Esophagus squamous epithelium (tissue), 5 donors: ENCODE measurements around the gene BMPR1B. TPM values are rescaled to one million over a fixed set of nuclear protein-coding genes. Genes with fewer than 3 reads are reported as not detected.
"Not testable (repeated sequence)": the region's sequence is repeated elsewhere in the genome, so short reads cannot be mapped to it uniquely, and the experiment has no call there.

Experiments
- DNase-seq: peaks from one replicate; lab custom pipeline; 2025; lab: John Stamatoyannopoulos, UW
- H3K27ac ChIP-seq, 4 donors: fragments of 200-600 bp; sonication (generic); one replicate each; pipeline ENCODE4 v1.5.1; 2016 to 2019; ENCODE audit warnings: mild to moderate bottlenecking in 1 of 4
- H3K27me3 ChIP-seq, 4 donors: fragments of 200-600 bp; sonication (generic); 1 replicate in 3 of 4; 2 replicates in 1 of 4; pipeline versions ENCODE4 v1.5.1 to v1.6.0; 2017 to 2021; ENCODE audit warnings: antibody characterized with exemption in 1 of 4
- H3K36me3 ChIP-seq, 3 donors: fragments of 200-600 bp; sonication (generic); one replicate each; pipeline ENCODE4 v1.5.1; 2016 to 2019
- H3K4me1 ChIP-seq, 3 donors: fragments of 200-600 bp; sonication (generic); one replicate each; pipeline ENCODE4 v1.5.1; 2017 to 2019
- H3K4me3 ChIP-seq, 4 donors: fragments of 200-600 bp; sonication (generic); 1 replicate in 3 of 4; 2 replicates in 1 of 4; pipeline ENCODE4 v1.5.1; 2016 to 2019; ENCODE audit warnings: mild to moderate bottlenecking in 2 of 4, moderate library complexity in 1 of 4
- H3K9me3 ChIP-seq, 3 donors: fragments of 200-600 bp; sonication (generic); one replicate each; pipeline ENCODE4 v1.5.1; 2016 to 2019
- POLR2A ChIP-seq, 4 donors: fragments of 450-650 bp; IDR thresholded peaks; one replicate each; pipeline ENCODE4 v1.6.1; 2017; ENCODE audit warnings: antibody characterized with exemption in 4 of 4, mild to moderate bottlenecking in 4 of 4, moderate library complexity in 3 of 4
- WGBS, 2 donors: methylation state at CpG; one replicate each; pipeline ENCODE4 v1.1.5; 2018; 5-methylcytosine and 5-hydroxymethylcytosine counted together
- intact Hi-C: fragments of 100-400 bp; cut with DNase I; formaldehyde crosslinking; loops from one replicate; pipeline ENCODE4 v1.15.0; 2022
- total RNA-seq, 4 donors: library from RNA; depleted of rRNA; stranded (reverse); fragments of >200 nt; gene quantifications; one replicate each; pipeline ENCODE4 v1.1.0, GENCODE V29; 2016
- TF ChIP-seq, protein P1 (sequence below), 6 experiments: fragments of 450-650 bp in 4 of 6; fragments of 200-600 bp in 2 of 6; sonication (generic) in 2 of 6; IDR thresholded peaks; one replicate each; pipeline ENCODE4 v1.5.1; 2016 to 2019; ENCODE audit warnings: antibody characterized with exemption in 6 of 6, mild to moderate bottlenecking in 4 of 6, moderate library complexity in 4 of 6
- donor health status: DM: yes; HTN: yes; CAD: no.

BMPR1B gene
- total RNA-seq, 4 donors from 2014 or later = 0.09 to 0.66 (median 0.38) TPM; not detected in 1

DNA sequence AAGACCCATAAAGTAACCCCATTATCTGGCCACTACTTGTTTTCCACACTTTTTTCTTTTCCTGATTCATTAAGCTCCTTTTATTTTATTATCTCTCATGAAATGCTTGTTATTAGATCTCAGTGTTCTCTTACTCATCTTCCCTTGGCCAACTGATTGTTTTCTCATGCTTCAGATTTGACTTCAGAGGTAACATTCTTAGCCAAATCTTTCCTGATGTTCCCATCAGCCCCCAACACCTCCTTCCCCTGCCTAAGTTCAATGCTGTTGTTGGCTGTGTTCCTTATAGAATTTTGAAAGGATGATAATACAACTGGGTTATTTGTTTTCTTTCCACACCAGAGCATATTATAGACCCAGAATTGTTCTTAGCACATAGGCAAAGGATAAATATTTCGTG is 75.6 kb downstream of the BMPR1B start:
- intact Hi-C loops = no loop called here
- no peaks in the 10 kb centered on the region for H3K9me3 ChIP-seq
- TF ChIP-seq, protein P1, sequence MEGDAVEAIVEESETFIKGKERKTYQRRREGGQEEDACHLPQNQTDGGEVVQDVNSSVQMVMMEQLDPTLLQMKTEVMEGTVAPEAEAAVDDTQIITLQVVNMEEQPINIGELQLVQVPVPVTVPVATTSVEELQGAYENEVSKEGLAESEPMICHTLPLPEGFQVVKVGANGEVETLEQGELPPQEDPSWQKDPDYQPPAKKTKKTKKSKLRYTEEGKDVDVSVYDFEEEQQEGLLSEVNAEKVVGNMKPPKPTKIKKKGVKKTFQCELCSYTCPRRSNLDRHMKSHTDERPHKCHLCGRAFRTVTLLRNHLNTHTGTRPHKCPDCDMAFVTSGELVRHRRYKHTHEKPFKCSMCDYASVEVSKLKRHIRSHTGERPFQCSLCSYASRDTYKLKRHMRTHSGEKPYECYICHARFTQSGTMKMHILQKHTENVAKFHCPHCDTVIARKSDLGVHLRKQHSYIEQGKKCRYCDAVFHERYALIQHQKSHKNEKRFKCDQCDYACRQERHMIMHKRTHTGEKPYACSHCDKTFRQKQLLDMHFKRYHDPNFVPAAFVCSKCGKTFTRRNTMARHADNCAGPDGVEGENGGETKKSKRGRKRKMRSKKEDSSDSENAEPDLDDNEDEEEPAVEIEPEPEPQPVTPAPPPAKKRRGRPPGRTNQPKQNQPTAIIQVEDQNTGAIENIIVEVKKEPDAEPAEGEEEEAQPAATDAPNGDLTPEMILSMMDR (IDR thresholded peaks at IDR 0.05) = no peak
- no peak for TF ChIP-seq POLR2A (IDR thresholded peaks at IDR 0.05)
- no peaks in the 10 kb centered on the region for H3K36me3 ChIP-seq
- no peak for DNase-seq
- no peak overlapping the region for H3K4me3 ChIP-seq
- H3K27ac ChIP-seq = no peak overlapping the region
- WGBS, 2 donors = 54 to 69% methylated on average over 1 of the region's 1 CpG
- peaks cover 0 to 11% (median 0%) of the 10 kb centered on the region in 3 donors for H3K4me1 ChIP-seq
- no peaks in the 10 kb centered on the region for H3K27me3 ChIP-seq

DNA sequence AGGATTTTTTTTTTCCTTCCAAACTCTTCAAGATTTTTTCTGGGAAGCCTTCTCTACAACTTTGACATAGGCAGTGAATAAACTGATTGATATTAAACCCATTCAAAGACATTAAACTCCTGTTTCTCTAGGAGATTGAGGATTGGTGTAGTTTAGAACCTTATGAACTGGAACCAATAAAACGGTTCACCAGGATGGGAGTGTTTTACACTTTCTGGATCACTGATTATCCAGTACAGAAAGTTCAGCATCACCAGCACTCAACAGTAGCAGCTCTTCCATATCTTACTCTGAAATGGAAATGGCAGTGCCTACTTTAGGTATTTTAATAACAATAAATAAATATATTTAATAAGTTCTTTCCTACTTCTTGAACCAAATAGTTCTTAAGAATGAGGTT is 76.7 kb downstream of the BMPR1B start:
- DNase-seq = no peak
- H3K27ac ChIP-seq = no peak overlapping the region
- no peaks in the 10 kb centered on the region for H3K27me3 ChIP-seq
- TF ChIP-seq, protein P1 (IDR thresholded peaks at IDR 0.05) = no peak
- TF ChIP-seq POLR2A (IDR thresholded peaks at IDR 0.05) = no peak
- no peaks in the 10 kb centered on the region for H3K36me3 ChIP-seq
- 78 to 95% methylated on average over 1 of the region's 1 CpG for WGBS, 2 donors
- no peak overlapping the region for H3K4me3 ChIP-seq
- H3K4me1 ChIP-seq = peaks cover 0 to 2% (median 0%) of the 10 kb centered on the region in 3 donors
- no peaks in the 10 kb centered on the region for H3K9me3 ChIP-seq
- intact Hi-C loops = no loop called here

DNA sequence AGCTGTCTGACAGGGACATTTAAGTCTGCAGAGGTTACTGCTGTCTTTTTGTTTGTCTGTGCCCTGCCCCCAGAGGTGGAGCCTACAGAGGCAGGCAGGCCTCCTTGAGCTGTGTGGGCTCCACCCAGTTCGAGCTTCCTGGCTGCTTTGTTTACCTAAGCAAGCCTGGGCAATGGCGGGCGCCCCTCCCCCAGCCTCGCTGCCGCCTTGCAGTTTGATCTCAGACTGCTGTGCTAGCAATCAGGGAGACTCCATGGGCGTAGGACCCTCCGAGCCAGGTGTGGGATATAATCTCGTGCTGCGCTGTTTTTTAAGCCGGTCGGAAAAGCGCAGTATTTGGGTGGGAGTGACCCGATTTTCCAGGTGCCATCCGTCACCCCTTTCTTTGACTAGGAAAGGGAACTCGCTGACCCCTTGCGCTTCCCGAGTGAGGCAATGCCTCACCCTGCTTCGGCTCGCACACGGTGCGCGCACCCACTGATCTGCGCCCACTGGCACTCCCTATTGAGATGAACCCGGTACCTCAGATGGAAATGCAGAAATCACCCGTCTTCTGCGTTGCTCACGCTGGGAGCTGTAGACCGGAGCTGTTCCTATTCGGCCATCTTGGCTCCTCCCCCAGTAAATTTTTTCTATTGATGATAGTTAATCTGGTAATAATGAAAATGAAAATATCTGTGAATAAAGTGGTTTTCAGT is 83.6 kb downstream of the BMPR1B start:
- 89 to 92% methylated on average over 17 to 21 of the region's 29 CpGs for WGBS, 2 donors
- H3K4me3 ChIP-seq, H3K27ac ChIP-seq, DNase-seq, H3K36me3 ChIP-seq, H3K4me1 ChIP-seq, H3K27me3 ChIP-seq, intact Hi-C loops, H3K9me3 ChIP-seq: not testable (repeated sequence)

DNA sequence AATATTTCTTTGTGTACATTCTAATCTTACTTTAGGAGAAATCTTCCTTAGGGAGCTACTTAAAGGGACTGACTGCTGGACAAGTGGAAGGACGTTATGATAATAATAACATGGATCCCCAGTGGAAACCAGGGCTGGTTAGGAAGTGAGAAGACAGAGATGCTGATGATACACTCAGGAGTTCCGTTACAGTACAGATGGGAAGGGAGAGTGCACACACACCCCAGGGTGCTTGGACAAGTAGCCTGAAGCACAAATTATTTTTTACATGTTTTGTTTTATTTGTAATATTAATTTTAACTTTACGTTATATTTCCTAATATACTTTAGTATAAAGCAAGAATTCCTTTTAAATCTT is 84.1 kb downstream of the BMPR1B start:
- H3K4me3 ChIP-seq = no peak overlapping the region
- no peaks in the 10 kb centered on the region for H3K36me3 ChIP-seq
- H3K9me3 ChIP-seq = peaks cover 0 to 4% (median 0%) of the 10 kb centered on the region in 3 donors
- no peak for DNase-seq
- TF ChIP-seq, protein P1 (IDR thresholded peaks at IDR 0.05) = no peak
- no peak for TF ChIP-seq POLR2A (IDR thresholded peaks at IDR 0.05)
- H3K4me1 ChIP-seq = no peaks in the 10 kb centered on the region
- H3K27me3 ChIP-seq = no peaks in the 10 kb centered on the region
- no peak overlapping the region for H3K27ac ChIP-seq
- 45 to 54% methylated on average over 3 of the region's 3 CpGs for WGBS, 2 donors
- intact Hi-C loops = no loop called here

DNA sequence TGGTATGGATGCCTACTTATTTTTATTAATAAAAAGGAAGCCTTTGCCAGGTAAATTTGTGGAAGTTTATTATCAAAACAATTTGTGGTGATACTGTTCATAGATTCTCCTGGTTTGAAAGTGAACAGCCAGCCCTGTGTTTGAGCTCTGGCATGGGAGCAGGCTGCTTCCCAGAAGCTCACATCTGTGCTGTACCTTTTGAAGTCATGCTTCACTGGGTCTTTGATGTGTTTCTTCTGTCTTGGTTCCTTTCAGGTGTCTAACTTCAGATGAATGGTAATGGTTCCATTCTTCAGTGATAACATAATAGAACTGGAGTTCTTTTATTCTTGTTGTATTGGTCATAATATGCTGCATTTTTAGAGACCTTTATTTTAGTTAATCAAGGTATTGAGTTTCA is 85.5 kb downstream of the BMPR1B start:
- Histone ChIP-seq H3K27me3 (no peaks in the 10 kb centered on the region), H3K4me1 (no peaks in the 10 kb centered on the region), H3K36me3 (no peaks in the 10 kb centered on the region), H3K9me3 (peaks cover 0 to 4% (median 0%) of the 10 kb centered on the region in 3 donors), H3K27ac (no peak overlapping the region), H3K4me3 (no peak overlapping the region)
- no peak for DNase-seq
- intact Hi-C loops = no loop called here
- TF ChIP-seq, protein P1 (IDR thresholded peaks at IDR 0.05) = no peak
- TF ChIP-seq POLR2A (IDR thresholded peaks at IDR 0.05) = no peak
